ENCODE data around the gene NADK. TPM values are rescaled to one million over a fixed set of nuclear protein-coding genes. Genes with fewer than 3 reads are reported as not detected.
A peak's percentile ranks its signal among the peaks of the same experiment; 100 is the strongest.

NADK gene
- total and polyA plus RNA-seq, 4 donors: 53.2 to 144 (median 88.7) TPM

- Histone ChIP-seq H3K36me3 (ENCODE audit: control insufficient read depth in 4 of 4, insufficient read depth in 4 of 4, low read length in 4 of 4) (peaks cover 4 to 76% (median 23%) of the 10 kb centered on the region in 4 donors), H3K4me3 (no peak overlapping the region), H3K9ac (ENCODE audit: insufficient read depth in 1 of 2, low read length in 2 of 2) (no peak overlapping the region), H3K9me3 (ENCODE audit: control insufficient read depth in 4 of 4, insufficient read depth in 3 of 4, low read length in 3 of 4) (no peaks in the 10 kb centered on the region), H3K4me1 (ENCODE audit: control insufficient read depth in 5 of 5, insufficient read depth in 5 of 5, low read length in 5 of 5) (peaks cover 0 to 8% (median 0%) of the 10 kb centered on the region in 5 donors), H3K27me3 (ENCODE audit: control insufficient read depth in 3 of 3, insufficient read depth in 3 of 3, low read length in 2 of 3) (no peaks in the 10 kb centered on the region), H3K27ac (ENCODE audit: low read depth in 1 of 2, low read length in 1 of 2) (peak overlapping the region in 1 of 2 donors; percentile 55)
- 83 to 88% methylated on average over 27 of the region's 27 CpGs for WGBS, 2 donors
- no peak for TF ChIP-seq CTCF (IDR thresholded peaks at IDR 0.05; ENCODE audit: control extremely low read depth, extremely low read depth)
- ATAC-seq (ENCODE audit: insufficient read depth, low FRiP score) (no peak), DNase-seq (no peak)
These were observed 20.1 kb downstream of the NADK start for GRCh38 chr1:1758059-1758621.

- H3K36me3 ChIP-seq (ENCODE audit: control insufficient read depth in 4 of 4, insufficient read depth in 4 of 4, low read length in 4 of 4): peaks cover 4 to 78% (median 23%) of the 10 kb centered on the region in 4 donors
These were observed 20.7 kb downstream of the NADK start for GRCh38 chr1:1757422-1758058.

GRCh38 chr1:1756661-1757421 lies 21.4 kb downstream of the NADK start:
- H3K9ac ChIP-seq (ENCODE audit: insufficient read depth in 1 of 2, low read length in 2 of 2): no peak overlapping the region
- 90 to 91% methylated on average over 33 of the region's 33 CpGs for WGBS, 2 donors
- no peak overlapping the region for H3K27ac ChIP-seq (ENCODE audit: low read depth in 1 of 2, low read length in 1 of 2)
- TF ChIP-seq CTCF (IDR thresholded peaks at IDR 0.05; ENCODE audit: control extremely low read depth, extremely low read depth): no peak
- no peaks in the 10 kb centered on the region for H3K9me3 ChIP-seq (ENCODE audit: control insufficient read depth in 4 of 4, insufficient read depth in 3 of 4, low read length in 3 of 4)
- peaks cover 0 to 8% (median 0%) of the 10 kb centered on the region in 5 donors for H3K4me1 ChIP-seq (ENCODE audit: control insufficient read depth in 5 of 5, insufficient read depth in 5 of 5, low read length in 5 of 5)
- no peak overlapping the region for H3K4me3 ChIP-seq
- ATAC-seq (ENCODE audit: insufficient read depth, low FRiP score) (no peak), DNase-seq (no peak)
- peaks cover 4 to 79% (median 22%) of the 10 kb centered on the region in 4 donors for H3K36me3 ChIP-seq (ENCODE audit: control insufficient read depth in 4 of 4, insufficient read depth in 4 of 4, low read length in 4 of 4)
- H3K27me3 ChIP-seq (ENCODE audit: control insufficient read depth in 3 of 3, insufficient read depth in 3 of 3, low read length in 2 of 3): no peaks in the 10 kb centered on the region

More at GRCh38 chr1:1757422-1758058, 20.7 kb downstream of the NADK start:
- 94 to 95% methylated on average over 25 of the region's 25 CpGs for WGBS, 2 donors
- TF ChIP-seq CTCF (IDR thresholded peaks at IDR 0.05; ENCODE audit: control extremely low read depth, extremely low read depth): no peak
- no peaks in the 10 kb centered on the region for H3K9me3 ChIP-seq (ENCODE audit: control insufficient read depth in 4 of 4, insufficient read depth in 3 of 4, low read length in 3 of 4)
- no peak overlapping the region for H3K4me3 ChIP-seq
- peak overlapping the region in 1 of 2 donors; percentile 55 for H3K27ac ChIP-seq (ENCODE audit: low read depth in 1 of 2, low read length in 1 of 2)
- no peak for ATAC-seq (ENCODE audit: insufficient read depth, low FRiP score)
- H3K4me1 ChIP-seq (ENCODE audit: control insufficient read depth in 5 of 5, insufficient read depth in 5 of 5, low read length in 5 of 5): peaks cover 0 to 8% (median 0%) of the 10 kb centered on the region in 5 donors
- no peak overlapping the region for H3K9ac ChIP-seq (ENCODE audit: insufficient read depth in 1 of 2, low read length in 2 of 2)
- no peaks in the 10 kb centered on the region for H3K27me3 ChIP-seq (ENCODE audit: control insufficient read depth in 3 of 3, insufficient read depth in 3 of 3, low read length in 2 of 3)
- DNase-seq: no peak
